ENCODE results near the gene KIAA2012. TPM values are rescaled to one million over a fixed set of nuclear protein-coding genes. Genes with fewer than 3 reads are reported as not detected.

KIAA2012 gene
- total and polyA plus RNA-seq, 2 experiments from 2014 or later: 0.24 TPM; not detected in 1

DNA sequence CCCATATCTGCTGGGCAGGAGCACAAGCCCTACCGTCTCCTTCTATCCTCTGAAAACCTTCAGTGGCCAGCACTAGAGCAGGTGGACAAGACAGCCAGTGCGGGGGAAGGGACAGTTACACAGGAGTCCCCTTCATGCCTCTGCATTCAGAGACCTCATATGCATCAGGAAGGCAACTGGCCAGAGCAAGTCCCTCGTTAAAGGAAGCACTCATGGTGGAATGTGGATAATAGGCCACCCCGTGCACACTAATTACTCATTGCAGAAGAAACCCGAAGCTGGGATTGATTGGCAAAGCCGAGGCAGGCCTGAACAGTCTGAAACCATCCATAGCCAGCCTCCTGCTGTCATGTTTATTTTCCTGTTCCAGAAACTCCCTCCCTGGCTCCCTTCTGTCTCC, 11.2 kb downstream of the KIAA2012 start:
- Histone ChIP-seq H3K27ac (no peak overlapping the region), H3K27me3 (no peaks in the 10 kb centered on the region), H3K9me3 (ENCODE audit: low read depth) (no peaks in the 10 kb centered on the region), H3K4me1 (ENCODE audit: low read depth) (peaks cover 3% of the 10 kb centered on the region), H3K4me3 (no peak overlapping the region), H3K36me3 (no peaks in the 10 kb centered on the region)
- TF ChIP-seq, protein P1, sequence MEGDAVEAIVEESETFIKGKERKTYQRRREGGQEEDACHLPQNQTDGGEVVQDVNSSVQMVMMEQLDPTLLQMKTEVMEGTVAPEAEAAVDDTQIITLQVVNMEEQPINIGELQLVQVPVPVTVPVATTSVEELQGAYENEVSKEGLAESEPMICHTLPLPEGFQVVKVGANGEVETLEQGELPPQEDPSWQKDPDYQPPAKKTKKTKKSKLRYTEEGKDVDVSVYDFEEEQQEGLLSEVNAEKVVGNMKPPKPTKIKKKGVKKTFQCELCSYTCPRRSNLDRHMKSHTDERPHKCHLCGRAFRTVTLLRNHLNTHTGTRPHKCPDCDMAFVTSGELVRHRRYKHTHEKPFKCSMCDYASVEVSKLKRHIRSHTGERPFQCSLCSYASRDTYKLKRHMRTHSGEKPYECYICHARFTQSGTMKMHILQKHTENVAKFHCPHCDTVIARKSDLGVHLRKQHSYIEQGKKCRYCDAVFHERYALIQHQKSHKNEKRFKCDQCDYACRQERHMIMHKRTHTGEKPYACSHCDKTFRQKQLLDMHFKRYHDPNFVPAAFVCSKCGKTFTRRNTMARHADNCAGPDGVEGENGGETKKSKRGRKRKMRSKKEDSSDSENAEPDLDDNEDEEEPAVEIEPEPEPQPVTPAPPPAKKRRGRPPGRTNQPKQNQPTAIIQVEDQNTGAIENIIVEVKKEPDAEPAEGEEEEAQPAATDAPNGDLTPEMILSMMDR (IDR thresholded peaks at IDR 0.05; ENCODE audit: low read depth, low read length): no peak
- DNase-seq (ENCODE audit: low read depth in 1 of 2, low spot score in 1 of 2): peak in 1 of 2 donors; percentile 26

DNA sequence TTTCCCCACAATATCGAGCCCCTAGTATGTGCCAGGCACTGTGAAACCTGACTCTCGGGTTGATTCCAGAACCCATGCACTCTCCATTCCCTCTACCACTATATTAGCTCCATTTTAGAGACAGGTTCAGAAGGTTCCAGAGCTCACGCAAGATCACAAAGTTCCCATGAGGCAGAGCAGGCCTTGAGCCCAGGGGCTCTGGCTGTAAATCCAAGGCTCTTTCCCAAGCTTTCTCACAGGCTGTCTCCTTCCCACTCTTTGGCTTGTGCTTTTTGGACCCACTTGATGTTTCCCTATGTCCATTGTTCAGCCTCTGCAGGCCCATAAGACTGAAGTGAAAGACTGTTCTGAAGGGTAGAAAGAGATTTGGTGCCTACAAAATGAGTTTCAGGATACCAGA, 15.7 kb downstream of the KIAA2012 start:
- Histone ChIP-seq H3K36me3 (no peaks in the 10 kb centered on the region), H3K4me3 (no peak overlapping the region), H3K27me3 (no peaks in the 10 kb centered on the region), H3K27ac (no peak overlapping the region), H3K9me3 (ENCODE audit: low read depth) (no peaks in the 10 kb centered on the region), H3K4me1 (ENCODE audit: low read depth) (peaks cover 3% of the 10 kb centered on the region)
- no peak for DNase-seq (ENCODE audit: low read depth in 1 of 2, low spot score in 1 of 2)
- TF ChIP-seq, protein P1 (IDR thresholded peaks at IDR 0.05; ENCODE audit: low read depth, low read length): no peak

DNA sequence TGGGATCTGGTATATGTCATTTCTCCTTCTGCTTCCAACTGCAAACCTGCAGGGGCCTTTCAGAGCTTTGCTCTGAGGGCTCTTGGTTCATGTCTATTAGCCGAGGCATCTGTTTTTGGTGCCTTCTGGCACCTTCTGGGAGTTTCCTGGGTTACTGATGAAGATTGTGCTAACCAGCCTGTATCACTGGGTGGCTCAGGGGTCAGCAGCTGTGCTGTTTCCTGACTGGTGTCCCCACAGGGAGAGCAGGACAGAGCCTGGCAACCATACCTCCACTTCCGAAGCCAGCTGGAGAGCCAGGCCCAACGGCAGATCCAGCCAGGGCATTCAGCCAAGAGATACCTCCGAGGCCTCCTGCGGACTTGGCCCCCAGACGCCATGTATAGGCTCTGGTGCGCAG, 17.5 kb downstream of the KIAA2012 start:
- no peaks in the 10 kb centered on the region for H3K36me3 ChIP-seq
- no peak overlapping the region for H3K27ac ChIP-seq
- no peak for DNase-seq (ENCODE audit: low read depth in 1 of 2, low spot score in 1 of 2)
- TF ChIP-seq, protein P1 (IDR thresholded peaks at IDR 0.05; ENCODE audit: low read depth, low read length): no peak
- no peak overlapping the region for H3K4me3 ChIP-seq
- no peaks in the 10 kb centered on the region for H3K9me3 ChIP-seq (ENCODE audit: low read depth)
- H3K27me3 ChIP-seq: no peaks in the 10 kb centered on the region
- no peaks in the 10 kb centered on the region for H3K4me1 ChIP-seq (ENCODE audit: low read depth)

DNA sequence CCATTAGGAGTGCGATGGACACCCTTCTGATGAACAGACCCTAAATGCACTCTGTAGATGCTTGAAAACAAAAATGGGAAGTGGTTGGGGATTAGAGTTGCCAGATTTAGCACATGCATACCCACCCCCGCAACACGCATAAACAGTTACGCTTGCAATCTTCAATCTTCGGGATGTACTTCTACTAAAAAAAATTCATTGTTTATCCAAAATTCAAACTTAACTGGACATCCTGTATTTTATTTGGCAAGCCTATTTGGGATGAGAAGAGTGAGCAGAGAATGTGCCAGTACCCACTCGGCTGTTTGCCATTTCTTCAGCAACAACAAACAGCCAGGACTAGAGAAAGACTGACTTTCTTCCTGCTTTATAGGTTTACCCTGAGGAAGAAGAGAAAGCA, 18.4 kb downstream of the KIAA2012 start:
- H3K9me3 ChIP-seq (ENCODE audit: low read depth): no peaks in the 10 kb centered on the region
- TF ChIP-seq, protein P1 (IDR thresholded peaks at IDR 0.05; ENCODE audit: low read depth, low read length): no peak

DNA sequence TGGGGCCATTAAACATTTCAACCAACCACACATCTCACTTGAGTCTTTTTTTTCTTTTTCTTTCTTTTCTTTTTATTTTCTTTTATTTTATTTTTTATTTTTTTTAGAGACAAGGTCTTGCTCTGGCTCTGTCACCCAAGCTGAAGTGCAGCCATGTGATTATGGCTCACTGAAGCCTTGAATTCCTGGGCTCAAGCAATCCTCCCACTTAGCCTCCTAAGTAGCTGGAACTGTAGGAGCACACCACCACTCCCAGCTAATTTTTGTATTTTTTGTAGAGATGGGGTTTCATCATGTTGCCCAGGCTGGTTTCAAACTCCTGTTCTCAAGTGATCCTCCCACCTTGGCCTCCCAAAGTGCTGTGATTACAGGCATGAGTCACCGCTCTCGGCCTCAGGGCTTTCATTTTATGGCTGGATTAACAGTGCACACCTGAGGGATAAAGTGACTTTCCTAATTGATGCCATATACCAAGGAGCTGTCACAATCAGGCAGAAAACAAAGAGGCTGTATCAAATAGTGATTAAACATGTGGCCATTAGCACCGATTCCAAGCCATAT, 21.5 kb downstream of the KIAA2012 start:
- DNase-seq (ENCODE audit: low read depth in 1 of 2, low spot score in 1 of 2): no peak
- no peaks in the 10 kb centered on the region for H3K4me1 ChIP-seq (ENCODE audit: low read depth)
- no peak overlapping the region for H3K27ac ChIP-seq
- TF ChIP-seq, protein P1 (IDR thresholded peaks at IDR 0.05; ENCODE audit: low read depth, low read length): no peak
- H3K9me3 ChIP-seq (ENCODE audit: low read depth): no peaks in the 10 kb centered on the region
- no peaks in the 10 kb centered on the region for H3K36me3 ChIP-seq
- no peaks in the 10 kb centered on the region for H3K27me3 ChIP-seq
- H3K4me3 ChIP-seq: no peak overlapping the region

More for the DNA sequence above, 18.4 kb downstream of the KIAA2012 start:
- no peaks in the 10 kb centered on the region for H3K36me3 ChIP-seq
- H3K27me3 ChIP-seq: no peaks in the 10 kb centered on the region
- H3K4me3 ChIP-seq: no peak overlapping the region
- H3K27ac ChIP-seq: no peak overlapping the region
- no peak for DNase-seq (ENCODE audit: low read depth in 1 of 2, low spot score in 1 of 2)
- no peaks in the 10 kb centered on the region for H3K4me1 ChIP-seq (ENCODE audit: low read depth)

Measured in cardiac muscle cell (in vitro differentiated cells and primary cell).